Rectal smooth muscle tissue (tissue), 1 donor: ENCODE measurements around the gene ADTRP.
"Not testable (repeated sequence)": the region's sequence is repeated elsewhere in the genome, so short reads cannot be mapped to it uniquely, and the experiment has no call there.

Experiments used
- H3K27ac ChIP-seq: one replicate; pipeline ENCODE4 v1.7.0; 2013; ENCODE audit warnings: low read depth, low read length, inconsistent platforms
- H3K27me3 ChIP-seq: one replicate; pipeline ENCODE4 v1.7.0; 2013; ENCODE audit warnings: low read length; ENCODE audit not compliant: control insufficient read depth, insufficient read depth
- H3K36me3 ChIP-seq: one replicate; pipeline ENCODE4 v1.7.0; 2013; ENCODE audit warnings: low read length; ENCODE audit not compliant: control insufficient read depth, insufficient read depth
- H3K4me1 ChIP-seq: one replicate; pipeline ENCODE4 v1.7.0; 2013; ENCODE audit warnings: low read length; ENCODE audit not compliant: control insufficient read depth, insufficient read depth
- H3K4me3 ChIP-seq: one replicate; pipeline ENCODE4 v1.7.0; 2013; ENCODE audit warnings: low read length
- H3K9ac ChIP-seq: one replicate; pipeline ENCODE4 v1.7.0; 2013; ENCODE audit warnings: low read length

ADTRP gene

GRCh38 chr6:11705483-11705882, 73.1 kb downstream of the ADTRP start:
- H3K27me3 ChIP-seq: no peaks in the 10 kb centered on the region
- H3K9ac ChIP-seq: no peak overlapping the region
- H3K36me3 ChIP-seq: no peaks in the 10 kb centered on the region
- peaks cover under 1% of the 10 kb centered on the region for H3K4me1 ChIP-seq
- H3K4me3 ChIP-seq: no peak overlapping the region
- H3K27ac ChIP-seq: no peak overlapping the region

GRCh38 chr6:11705069-11705468, 73.5 kb downstream of the ADTRP start:
- H3K4me1 ChIP-seq: no peaks in the 10 kb centered on the region

GRCh38 chr6:11703725-11704124, 74.9 kb downstream of the ADTRP start:
- H3K27me3 ChIP-seq: no peaks in the 10 kb centered on the region
- no peak overlapping the region for H3K9ac ChIP-seq
- H3K27ac ChIP-seq: no peak overlapping the region
- no peak overlapping the region for H3K4me3 ChIP-seq
- no peaks in the 10 kb centered on the region for H3K4me1 ChIP-seq
- H3K36me3 ChIP-seq: no peaks in the 10 kb centered on the region

More at GRCh38 chr6:11705069-11705468, 73.5 kb downstream of the ADTRP start:
- Histone ChIP-seq H3K27me3 (no peaks in the 10 kb centered on the region), H3K4me3 (no peak overlapping the region), H3K27ac (no peak overlapping the region), H3K9ac (no peak overlapping the region), H3K36me3 (no peaks in the 10 kb centered on the region)

DNA sequence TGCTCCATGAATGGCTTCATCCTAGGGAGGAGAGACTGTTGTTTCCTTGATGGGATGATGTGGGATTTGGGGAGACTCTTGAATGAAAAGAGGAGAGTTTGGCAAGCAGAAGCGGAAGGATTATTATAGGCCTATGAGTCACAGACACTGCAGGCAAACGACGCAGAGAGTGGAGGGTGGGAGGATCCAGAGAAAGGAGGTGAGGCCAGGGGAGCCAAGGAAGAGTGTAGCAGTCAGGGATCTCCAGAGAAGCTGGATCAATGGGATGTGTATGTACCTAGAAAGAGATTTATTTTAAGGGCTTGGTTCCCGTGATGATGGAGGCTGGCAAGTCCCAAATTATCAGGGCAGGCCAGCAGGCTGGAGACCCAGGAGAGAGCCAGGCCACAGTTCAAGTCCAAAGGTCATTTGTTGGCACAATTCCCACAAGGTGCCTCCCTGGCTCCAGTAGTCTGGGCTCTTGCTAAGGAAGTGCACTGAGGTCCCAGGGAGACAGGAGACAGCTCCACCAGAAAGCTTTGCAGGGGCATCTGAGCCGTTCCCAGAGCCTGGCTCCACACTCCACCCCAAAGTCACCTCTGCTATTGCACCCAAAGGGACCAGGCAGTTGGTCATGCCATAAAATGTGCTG, 76.0 kb downstream of the ADTRP start:
- H3K36me3 ChIP-seq: no peaks in the 10 kb centered on the region
- H3K27ac ChIP-seq: no peak overlapping the region
- H3K9ac ChIP-seq: no peak overlapping the region
- H3K4me3 ChIP-seq: no peak overlapping the region
- no peaks in the 10 kb centered on the region for H3K27me3 ChIP-seq
- no peaks in the 10 kb centered on the region for H3K4me1 ChIP-seq

DNA sequence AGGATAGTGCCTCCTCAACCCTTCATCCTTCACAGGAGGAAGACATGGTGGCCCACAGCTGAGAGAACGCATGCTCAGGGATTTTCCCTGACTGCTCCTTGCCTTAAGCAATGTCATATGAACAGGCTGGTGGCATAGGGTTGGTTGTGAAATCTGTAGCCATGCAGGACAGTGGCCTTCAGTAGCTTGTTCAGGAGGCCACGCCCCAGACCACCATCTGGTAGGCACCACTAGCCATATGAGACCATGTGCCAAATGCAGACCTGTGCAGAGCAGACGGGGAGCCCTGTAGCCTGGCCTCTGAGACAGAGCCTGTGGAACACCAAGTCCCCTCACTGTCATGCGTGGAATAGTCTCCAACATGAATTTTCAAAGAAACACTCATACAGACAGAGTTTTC, 76.5 kb downstream of the ADTRP start:
- Histone ChIP-seq H3K9ac (no peak overlapping the region), H3K36me3 (no peaks in the 10 kb centered on the region), H3K27ac (no peak overlapping the region)

DNA sequence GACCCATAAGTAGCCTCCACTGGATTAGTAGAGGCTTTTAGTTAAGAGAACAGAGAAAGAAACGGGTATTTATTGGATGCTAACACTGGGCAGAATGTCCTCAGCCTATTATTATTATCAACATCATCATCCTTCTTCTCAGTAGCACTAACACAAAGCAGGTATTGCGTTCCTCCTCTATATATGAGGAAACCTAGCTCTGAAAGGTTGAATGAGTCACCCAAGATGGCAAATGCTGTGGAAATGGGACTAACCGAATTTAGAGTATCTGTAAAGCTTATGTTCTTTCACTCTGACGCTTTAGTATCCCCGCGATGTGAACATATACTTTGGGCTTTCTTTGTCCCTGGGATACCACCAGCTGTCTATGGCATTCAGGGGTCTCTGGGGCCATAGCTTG, 77.0 kb downstream of the ADTRP start:
- H3K27me3 ChIP-seq: no peaks in the 10 kb centered on the region
- no peaks in the 10 kb centered on the region for H3K4me1 ChIP-seq
- H3K4me3 ChIP-seq: no peak overlapping the region
- no peaks in the 10 kb centered on the region for H3K36me3 ChIP-seq
- no peak overlapping the region for H3K9ac ChIP-seq
- H3K27ac ChIP-seq: no peak overlapping the region

More for the DNA sequence above, 76.5 kb downstream of the ADTRP start:
- no peak overlapping the region for H3K4me3 ChIP-seq
- no peaks in the 10 kb centered on the region for H3K4me1 ChIP-seq
- no peaks in the 10 kb centered on the region for H3K27me3 ChIP-seq

DNA sequence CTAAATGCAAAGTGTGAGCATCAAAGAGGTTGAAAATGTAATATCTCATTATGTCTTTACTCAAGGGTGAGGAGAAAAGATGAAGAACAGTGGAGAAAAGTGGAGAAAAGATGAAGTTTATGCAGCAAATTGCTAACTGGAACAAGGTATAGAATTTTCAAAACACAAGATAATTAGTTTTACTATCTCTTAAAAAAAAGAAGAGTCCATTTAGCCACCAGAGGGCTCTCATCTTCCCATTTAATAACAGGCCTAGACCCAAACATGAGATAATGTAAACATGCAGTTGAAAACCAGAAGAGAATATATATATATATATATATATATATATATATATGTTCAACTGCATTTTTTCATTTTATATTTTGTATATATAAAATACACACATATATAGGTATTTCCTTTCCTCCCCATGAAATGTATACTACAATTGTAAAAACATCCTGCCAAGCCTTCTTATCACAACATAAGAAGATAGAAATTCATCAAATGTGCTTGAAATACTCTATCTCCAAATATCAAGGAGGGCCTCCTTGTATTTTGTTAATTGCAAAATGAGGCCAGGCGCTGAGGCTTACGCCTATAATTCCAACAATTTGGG, 78.4 kb downstream of the ADTRP start:
- Histone ChIP-seq H3K9ac (no peak overlapping the region), H3K4me1 (no peaks in the 10 kb centered on the region), H3K27ac (no peak overlapping the region), H3K4me3 (no peak overlapping the region), H3K27me3 (no peaks in the 10 kb centered on the region), H3K36me3 (no peaks in the 10 kb centered on the region)

DNA sequence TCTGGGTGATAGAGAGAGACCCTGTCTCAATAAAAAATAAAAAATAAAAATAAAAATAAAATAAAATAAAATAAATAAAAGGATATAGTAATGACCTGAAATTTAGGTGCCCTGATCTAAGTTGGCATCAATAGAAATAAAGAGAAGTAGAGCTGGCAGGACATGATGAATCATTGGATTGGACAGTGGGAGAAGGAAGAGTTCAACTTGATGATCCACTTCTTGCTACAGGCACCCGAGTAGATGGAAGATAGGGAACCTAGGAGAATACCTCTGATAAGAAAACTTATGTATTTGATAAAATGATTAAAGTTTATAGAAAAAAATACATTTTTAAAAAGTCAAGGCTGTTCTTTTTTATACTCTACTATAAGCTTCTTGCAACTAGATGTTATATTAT, 79.0 kb downstream of the ADTRP start:
- H3K27ac ChIP-seq: no peak overlapping the region
- no peaks in the 10 kb centered on the region for H3K27me3 ChIP-seq
- no peak overlapping the region for H3K4me3 ChIP-seq
- H3K36me3 ChIP-seq: no peaks in the 10 kb centered on the region
- no peaks in the 10 kb centered on the region for H3K4me1 ChIP-seq
- H3K9ac ChIP-seq: no peak overlapping the region

GRCh38 chr6:11692451-11693376, 85.9 kb downstream of the ADTRP start:
- Histone ChIP-seq H3K36me3 (no peaks in the 10 kb centered on the region), H3K4me1 (no peaks in the 10 kb centered on the region), H3K9ac (no peak overlapping the region), H3K27ac (no peak overlapping the region), H3K4me3 (no peak overlapping the region), H3K27me3 (no peaks in the 10 kb centered on the region)

GRCh38 chr6:11689847-11690246, 88.8 kb downstream of the ADTRP start:
- Histone ChIP-seq H3K4me1 (no peaks in the 10 kb centered on the region), H3K27me3 (no peaks in the 10 kb centered on the region), H3K4me3 (no peak overlapping the region), H3K36me3 (no peaks in the 10 kb centered on the region), H3K27ac (no peak overlapping the region), H3K9ac (no peak overlapping the region)

DNA sequence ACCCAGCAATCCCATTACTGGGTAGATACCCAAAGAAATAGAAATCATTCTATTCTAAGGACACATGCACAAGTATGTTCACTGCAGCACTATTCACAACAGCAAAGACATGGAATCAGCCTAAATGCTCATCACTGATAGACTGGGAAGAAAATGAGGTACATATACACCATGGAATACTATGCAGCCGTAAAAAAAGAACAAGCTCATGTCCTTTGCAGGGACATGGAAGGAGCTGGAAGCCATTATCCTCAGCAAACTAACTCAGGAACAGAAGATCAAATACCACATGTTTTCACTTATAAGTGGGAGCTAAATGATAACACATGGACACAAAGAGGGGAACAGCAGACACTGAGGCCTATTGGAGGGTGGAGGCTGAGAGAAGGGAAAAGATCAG, 89.2 kb downstream of the ADTRP start:
- not testable (repeated sequence) for H3K36me3 ChIP-seq

GRCh38 chr6:11688425-11688709, 90.2 kb downstream of the ADTRP start:
- H3K4me3 ChIP-seq: no peak overlapping the region
- no peaks in the 10 kb centered on the region for H3K36me3 ChIP-seq
- H3K4me1 ChIP-seq: no peaks in the 10 kb centered on the region
- H3K9ac ChIP-seq: no peak overlapping the region
- H3K27me3 ChIP-seq: no peaks in the 10 kb centered on the region
- H3K27ac ChIP-seq: no peak overlapping the region

More for the DNA sequence above, 89.2 kb downstream of the ADTRP start:
- H3K4me3 ChIP-seq, H3K27ac ChIP-seq, H3K27me3 ChIP-seq, H3K9ac ChIP-seq, H3K4me1 ChIP-seq: not testable (repeated sequence)
